ENCODE measurements around the gene AP5S1. TPM values are rescaled to one million over a fixed set of nuclear protein-coding genes. Genes with fewer than 3 reads are reported as not detected.

The AP5S1 gene
- total and polyA plus RNA-seq, 2 of the 13 experiments (the other 11 are each of a cell fraction or from before 2014, with no cell fraction given), result 7.9 to 23.2 TPM

GRCh38 chr20:3798373-3798768 is 22.0 kb upstream of the AP5S1 start (continued):
- no peak for TF ChIP-seq ZNF280D (CRISPR knock-in tag; IDR thresholded peaks at IDR 0.05)
- TF ChIP-seq ZBTB42 (CRISPR knock-in tag; IDR thresholded peaks at IDR 0.05), result no peak
- no peak for TF ChIP-seq NCOA5 (CRISPR knock-in tag; IDR thresholded peaks at IDR 0.05)
- TF ChIP-seq ZNF598 (CRISPR knock-in tag; IDR thresholded peaks at IDR 0.05; ENCODE audit: borderline replicate concordance), result no peak
- 0 out of 2 replicates have a peak, but pooled peaks have one; percentile 30 for TF ChIP-seq KDM3A (CRISPR knock-in tag; IDR thresholded peaks at IDR 0.05; ENCODE audit: low read depth)
- no peak for TF ChIP-seq ARID5B (CRISPR knock-in tag; IDR thresholded peaks at IDR 0.05)
- TF ChIP-seq ZNF660 (CRISPR knock-in tag; IDR thresholded peaks at IDR 0.05; ENCODE audit: borderline replicate concordance, low read depth), result no peak
- no peak for TF ChIP-seq XBP1 (CRISPR knock-in tag; IDR thresholded peaks at IDR 0.05)
- no peak for TF ChIP-seq ZNF839 (CRISPR knock-in tag; IDR thresholded peaks at IDR 0.05; ENCODE audit: borderline replicate concordance)
- TF ChIP-seq HES4 (CRISPR knock-in tag; IDR thresholded peaks at IDR 0.05; ENCODE audit: borderline replicate concordance), result 0 out of 2 replicates have a peak, but pooled peaks have one; percentile 28
- TF ChIP-seq ZNF646 (CRISPR knock-in tag; IDR thresholded peaks at IDR 0.05), result no peak
- TF ChIP-seq ZNF530 (CRISPR knock-in tag; IDR thresholded peaks at IDR 0.05; ENCODE audit: low read depth), result no peak
- no peak for TF ChIP-seq PPARG (CRISPR knock-in tag; conservative IDR thresholded peaks at IDR 0.05)
- no peak for TF ChIP-seq ZBTB8A (CRISPR knock-in tag; IDR thresholded peaks at IDR 0.05; ENCODE audit: borderline replicate concordance, low read depth)
- no peak for TF ChIP-seq YEATS2 (CRISPR knock-in tag; IDR thresholded peaks at IDR 0.05; ENCODE audit: borderline replicate concordance)
- TF ChIP-seq MTF2 (CRISPR knock-in tag; IDR thresholded peaks at IDR 0.05; ENCODE audit: borderline replicate concordance), result no peak

Data from HepG2 (cell line).